ENCODE data around the gene ATP6V0E2.

The ATP6V0E2 gene

GRCh38 chr7:149873074-149873969 lies at the start of gene ATP6V0E2:
Gene ATP6V0E2, plus strand, starts transcription at chr7:149873969. Its CDS starts 97 bp downstream, at chr7:149874066.
- 0 out of 2 replicates have a peak, but pooled peaks have one; percentile 15 for TF ChIP-seq GATA2 (IDR thresholded peaks at IDR 0.05; ENCODE audit: low read depth, low read length)
- TF ChIP-seq GATA3 (IDR thresholded peaks at IDR 0.05; ENCODE audit: low read depth, low read length): no peak

- TF ChIP-seq GATA2 (IDR thresholded peaks at IDR 0.05; ENCODE audit: low read depth, low read length) (no peak), GATA3 (IDR thresholded peaks at IDR 0.05; ENCODE audit: low read depth, low read length) (no peak)
These were observed 49.4 kb upstream of the ATP6V0E2 start for GRCh38 chr7:149824301-149824741.

- TF ChIP-seq GATA2 (IDR thresholded peaks at IDR 0.05; ENCODE audit: low read depth, low read length) (no peak), GATA3 (IDR thresholded peaks at IDR 0.05; ENCODE audit: low read depth, low read length) (no peak)
These were observed 48.8 kb upstream of the ATP6V0E2 start for GRCh38 chr7:149824748-149825566.

DNA sequence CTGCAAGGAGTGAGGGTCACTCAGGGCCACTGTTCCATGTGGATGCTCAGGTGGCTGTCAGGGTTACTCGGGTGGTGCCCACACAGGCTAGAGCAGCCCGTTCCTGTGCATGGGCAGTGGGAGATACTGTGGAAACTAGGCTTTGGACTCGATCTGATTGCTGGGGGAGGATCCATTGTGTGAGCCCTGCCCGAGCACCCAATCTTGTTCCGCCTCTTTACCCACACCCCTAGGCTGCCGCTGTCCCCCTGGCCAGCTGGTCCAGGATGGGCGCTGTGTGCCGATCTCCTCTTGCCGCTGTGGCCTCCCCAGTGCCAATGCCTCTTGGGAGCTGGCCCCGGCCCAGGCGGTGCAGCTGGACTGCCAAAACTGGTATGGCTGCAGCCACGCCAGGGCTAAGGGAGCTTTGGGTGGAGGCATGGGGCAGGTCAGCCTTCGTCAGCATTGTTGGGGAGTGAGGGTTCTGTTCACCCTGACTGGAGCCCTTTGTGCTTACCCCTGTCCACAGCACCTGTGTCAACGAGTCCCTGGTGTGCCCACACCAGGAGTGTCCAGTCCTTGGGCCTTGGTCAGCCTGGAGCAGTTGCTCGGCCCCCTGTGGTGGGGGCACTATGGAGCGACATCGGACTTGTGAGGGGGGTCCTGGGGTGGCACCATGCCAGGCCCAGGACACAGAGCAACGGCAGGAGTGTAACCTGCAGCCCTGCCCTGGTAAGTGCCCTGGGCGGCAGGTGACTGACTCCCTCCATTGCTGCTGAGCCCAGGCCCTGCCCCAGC lies 48.0 kb upstream of the ATP6V0E2 start:
- TF ChIP-seq GATA2 (IDR thresholded peaks at IDR 0.05; ENCODE audit: low read depth, low read length): no peak
- no peak for TF ChIP-seq GATA3 (IDR thresholded peaks at IDR 0.05; ENCODE audit: low read depth, low read length)

DNA sequence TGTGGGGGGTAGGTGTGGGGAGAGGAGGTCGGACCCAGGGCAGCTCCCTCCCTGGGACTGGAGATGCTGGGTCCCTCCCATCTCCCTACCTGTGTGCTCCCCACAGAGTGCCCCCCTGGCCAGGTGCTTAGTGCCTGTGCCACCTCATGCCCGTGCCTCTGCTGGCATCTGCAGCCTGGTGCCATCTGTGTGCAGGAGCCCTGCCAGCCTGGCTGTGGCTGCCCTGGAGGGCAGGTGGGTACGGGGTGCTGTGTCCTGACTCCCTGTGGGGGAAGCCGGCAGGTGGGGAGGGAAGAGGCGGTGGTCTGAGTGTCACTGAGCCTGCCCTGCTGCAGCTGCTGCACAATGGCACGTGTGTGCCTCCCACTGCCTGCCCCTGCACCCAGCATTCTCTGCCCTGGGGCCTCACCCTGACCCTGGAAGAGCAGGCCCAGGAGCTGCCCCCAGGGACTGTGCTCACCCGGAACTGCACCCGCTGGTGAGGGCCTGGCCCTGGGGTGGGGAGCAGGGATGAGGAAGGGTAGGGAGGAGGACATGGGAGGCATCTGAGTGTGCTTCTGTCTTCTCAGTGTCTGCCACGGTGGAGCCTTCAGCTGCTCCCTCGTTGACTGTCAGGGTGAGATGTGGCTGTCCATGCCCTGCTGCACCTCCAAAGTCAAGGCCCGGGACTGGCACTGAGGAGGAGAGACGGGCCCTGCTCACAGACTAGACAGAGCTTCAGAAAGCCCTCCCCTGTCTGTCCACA lies 47.3 kb upstream of the ATP6V0E2 start:
- TF ChIP-seq GATA3 (IDR thresholded peaks at IDR 0.05; ENCODE audit: low read depth, low read length) (no peak), GATA2 (IDR thresholded peaks at IDR 0.05; ENCODE audit: low read depth, low read length) (no peak)

GRCh38 chr7:149827089-149827981 lies 46.4 kb upstream of the ATP6V0E2 start:
- TF ChIP-seq GATA2 (IDR thresholded peaks at IDR 0.05; ENCODE audit: low read depth, low read length) (no peak), GATA3 (IDR thresholded peaks at IDR 0.05; ENCODE audit: low read depth, low read length) (no peak)

GRCh38 chr7:149828357-149829309 lies 45.1 kb upstream of the ATP6V0E2 start:
- TF ChIP-seq GATA3 (IDR thresholded peaks at IDR 0.05; ENCODE audit: low read depth, low read length): no peak
- no peak for TF ChIP-seq GATA2 (IDR thresholded peaks at IDR 0.05; ENCODE audit: low read depth, low read length)

DNA sequence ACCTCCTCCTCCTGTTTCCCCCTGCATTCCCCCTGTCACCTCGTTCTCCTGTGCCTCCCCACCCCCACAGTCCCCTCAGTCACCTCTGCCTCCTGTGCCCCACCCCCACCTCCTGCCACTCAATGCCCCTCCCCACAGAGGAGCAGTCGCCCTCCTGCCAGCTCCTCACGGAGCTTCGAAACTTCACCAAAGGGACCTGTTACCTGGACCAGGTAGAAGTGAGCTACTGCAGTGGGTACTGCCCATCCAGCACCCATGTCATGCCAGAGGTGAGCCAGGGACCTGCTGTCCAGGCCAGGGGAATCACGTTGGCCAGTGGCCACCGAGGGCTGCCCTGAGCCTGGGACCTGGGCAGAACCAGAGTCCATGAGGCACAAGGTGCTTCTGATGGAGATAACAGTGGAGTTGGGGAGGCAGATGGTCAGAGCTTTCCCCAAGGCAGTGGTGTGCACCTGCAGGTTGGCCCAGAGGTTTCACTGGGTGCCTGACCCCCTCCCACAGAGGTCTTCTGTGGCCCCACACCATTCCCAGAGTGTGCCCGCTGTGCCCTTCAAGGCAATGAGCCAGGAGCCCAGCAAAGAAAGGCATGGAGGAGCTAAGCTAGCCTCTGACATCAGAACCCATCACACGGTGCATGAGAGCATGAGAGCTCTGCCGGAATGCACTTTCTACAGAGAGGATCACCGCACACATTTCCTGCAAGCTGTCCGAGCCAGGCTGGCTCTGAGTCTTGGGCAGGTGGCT lies 42.6 kb upstream of the ATP6V0E2 start:
- TF ChIP-seq GATA2 (IDR thresholded peaks at IDR 0.05; ENCODE audit: low read depth, low read length) (no peak), GATA3 (IDR thresholded peaks at IDR 0.05; ENCODE audit: low read depth, low read length) (no peak)

GRCh38 chr7:149831741-149832219 lies 42.0 kb upstream of the ATP6V0E2 start:
- TF ChIP-seq GATA2 (IDR thresholded peaks at IDR 0.05; ENCODE audit: low read depth, low read length) (no peak), GATA3 (IDR thresholded peaks at IDR 0.05; ENCODE audit: low read depth, low read length) (no peak)

GRCh38 chr7:149832332-149833041 lies 41.3 kb upstream of the ATP6V0E2 start:
- TF ChIP-seq GATA3 (IDR thresholded peaks at IDR 0.05; ENCODE audit: low read depth, low read length) (no peak), GATA2 (IDR thresholded peaks at IDR 0.05; ENCODE audit: low read depth, low read length) (no peak)

All from SH-SY5Y (cell line).